Endothelial cell of umbilical vein (primary cell): ENCODE measurements around the gene DLL3. TPM values are rescaled to one million over a fixed set of nuclear protein-coding genes. Genes with fewer than 3 reads are reported as not detected.

Experiments
- BruUV-seq: library from RNA; stranded (reverse); fragments of 400-500 nt; replicated peaks from 2 replicates; lab custom pipeline; 2021; lab: Mats Ljungman, UMichigan
- CTCF ChIA-PET: fragments of 300-600, 350-600 bp; sonication (Branson Sonifier 250); formaldehyde crosslinking; loops from one replicate; lab custom pipeline; 2021; ENCODE audit warnings: antibody characterized with exemption, inconsistent platforms; lab: Charles Lee
- POLR2A ChIA-PET: fragments of 300-600, 350-600 bp; sonication (Branson Sonifier 250); formaldehyde crosslinking; loops from one replicate; lab custom pipeline; 2021; ENCODE audit warnings: antibody characterized with exemption, inconsistent platforms; lab: Charles Lee
- DNase-seq: peaks from one replicate; pipeline ENCODE4 v3.0.0-alpha.2; 2011; ENCODE audit warnings: low read depth, low spot score
- FAIRE-seq: peaks from 2 replicates; lab custom pipeline; 2011; peaks lifted over from hg19 to GRCh38; lab: Jason Lieb, UNC
- H2AFZ ChIP-seq: 2 replicates; pipeline ENCODE4 v1.6.0; 2012; ENCODE audit warnings: low read depth, low read length, control low read depth, inconsistent platforms
- H3K27ac ChIP-seq: 2 replicates; pipeline ENCODE4 v1.5.1; 2011; ENCODE audit warnings: low read depth, mild to moderate bottlenecking, control low read depth, low read length, moderate library complexity; ENCODE audit not compliant: insufficient read depth
- H3K27me3 ChIP-seq, 2 experiments: 2 replicates each; pipeline versions ENCODE4 v1.6.0 to v1.6.1; 2011; ENCODE audit warnings: low read length in 2 of 2, mixed read lengths in 1 of 2; ENCODE audit not compliant: control insufficient read depth in 2 of 2, insufficient read depth in 2 of 2
- H3K36me3 ChIP-seq, 2 experiments: 2 replicates in 1 of 2; 3 replicates in 1 of 2; pipeline ENCODE4 v1.5.1; 2011; ENCODE audit warnings: low read length in 2 of 2, mild to moderate bottlenecking in 1 of 2, moderate library complexity in 1 of 2; ENCODE audit not compliant: control insufficient read depth in 2 of 2, insufficient read depth in 2 of 2; ENCODE audit errors: extremely low read depth in 1 of 2
- H3K4me1 ChIP-seq: 3 replicates; pipeline ENCODE4 v1.5.1; 2011; ENCODE audit warnings: mild to moderate bottlenecking, low read length; ENCODE audit not compliant: control insufficient read depth, insufficient read depth; ENCODE audit errors: extremely low read depth
- H3K4me2 ChIP-seq: 2 replicates; pipeline ENCODE4 v1.6.1; 2011; ENCODE audit warnings: low read length, control low read depth, mixed read lengths; ENCODE audit not compliant: insufficient read depth
- H3K4me3 ChIP-seq, 3 experiments: fragments of 200-600 bp in 1 of 3; sonication (generic), shearing (Covaris generic) in 1 of 3; replicated peaks in 1 of 3; 2 replicates each; pipeline ENCODE4 v1.5.1; 2011 to 2016; ENCODE audit warnings: control low read depth in 3 of 3, low read length in 3 of 3, mild to moderate bottlenecking in 2 of 3, inconsistent platforms in 1 of 3, low read depth in 1 of 3, moderate library complexity in 1 of 3; ENCODE audit not compliant: insufficient read depth in 1 of 3
- H3K79me2 ChIP-seq: 2 replicates; pipeline ENCODE4 v1.6.0; 2012; ENCODE audit warnings: low read length, inconsistent platforms; ENCODE audit not compliant: control insufficient read depth, insufficient read depth
- H3K9ac ChIP-seq: replicated peaks from 2 replicates; pipeline ENCODE3; 2011; ENCODE audit warnings: low read length, control low read depth; ENCODE audit not compliant: insufficient read depth; ENCODE audit errors: extremely low read depth
- H3K9me1 ChIP-seq: replicated peaks from 3 replicates; pipeline ENCODE4 v1.6.0; 2011; ENCODE audit warnings: mild to moderate bottlenecking, low read length; ENCODE audit not compliant: control insufficient read depth, insufficient read depth; ENCODE audit errors: extremely low read depth
- H3K9me3 ChIP-seq: replicated peaks from 2 replicates; pipeline ENCODE4 v1.5.1; 2012; ENCODE audit warnings: low read length, inconsistent platforms; ENCODE audit not compliant: control insufficient read depth, insufficient read depth
- H4K20me1 ChIP-seq: replicated peaks from 2 replicates; pipeline ENCODE3; 2011; ENCODE audit warnings: mild to moderate bottlenecking, low read length; ENCODE audit not compliant: control insufficient read depth, insufficient read depth; ENCODE audit errors: extremely low read depth
- CTCF ChIP-seq, 2 donors: IDR thresholded peaks; 1 replicate in 1 of 2; 2 replicates in 1 of 2; pipeline ENCODE4 v1.5.1; 2011; ENCODE audit warnings: low read length in 2 of 2, mild to moderate bottlenecking in 2 of 2, moderate library complexity in 2 of 2, control low read depth in 1 of 2, inconsistent platforms in 1 of 2, low read depth in 1 of 2; ENCODE audit not compliant: insufficient read depth in 1 of 2; ENCODE audit errors: extremely low read depth in 1 of 2
- EZH2 ChIP-seq: IDR thresholded peaks from 2 replicates; pipeline ENCODE4 v1.6.1; 2012; ENCODE audit warnings: borderline replicate concordance, low read depth, mild to moderate bottlenecking, moderate library complexity, low read length, inconsistent platforms; ENCODE audit not compliant: severe bottlenecking
- FOS ChIP-seq: IDR thresholded peaks from 2 replicates; pipeline ENCODE4 v1.6.1; 2011; ENCODE audit warnings: mild to moderate bottlenecking, low read length, moderate library complexity, borderline replicate concordance; ENCODE audit not compliant: insufficient read depth
- GATA2 ChIP-seq: IDR thresholded peaks from 2 replicates; pipeline ENCODE4 v1.7.0; 2011; ENCODE audit warnings: low read depth, mild to moderate bottlenecking, moderate library complexity, mixed read lengths, low read length; ENCODE audit not compliant: insufficient read length, insufficient read depth
- JUN ChIP-seq: IDR thresholded peaks from 2 replicates; pipeline ENCODE4 v1.6.1; 2011; ENCODE audit warnings: borderline replicate concordance, low read depth; ENCODE audit not compliant: insufficient read length, insufficient read depth
- MAX ChIP-seq: IDR thresholded peaks from 2 replicates; pipeline ENCODE4 v1.6.1; 2011; ENCODE audit not compliant: insufficient read depth, insufficient read length
- MYC ChIP-seq: IDR thresholded peaks from one replicate; pipeline ENCODE4 v1.6.1; 2011; ENCODE audit warnings: mild to moderate bottlenecking, low read depth, low read length
- POLR2A ChIP-seq: IDR thresholded peaks from 2 replicates; pipeline ENCODE4 v1.6.1; 2012; ENCODE audit warnings: low read depth, mild to moderate bottlenecking, control low read depth, low read length
- POLR2AphosphoS5 ChIP-seq: IDR thresholded peaks from 2 replicates; pipeline ENCODE4 v1.6.1; 2012; ENCODE audit warnings: low read depth, mild to moderate bottlenecking, control low read depth, low read length, moderate library complexity; ENCODE audit not compliant: insufficient read depth
- dilution Hi-C: fragments of 300-500 bp; cut with MboI; formaldehyde crosslinking; loops from one replicate; pipeline ENCODE4 v1.15.0; 2019; ENCODE audit warnings: low sequenced_read_pairs; ENCODE audit not compliant: extremely low pct_ligation_motif_present
- intact Hi-C: fragments of 100-400 bp; cut with micrococcal nuclease; formaldehyde crosslinking; loops from one replicate; pipeline ENCODE4 v1.10.0; 2022
- polyA plus RNA-seq, 4 experiments: library from polyadenylated mRNA; depleted of rRNA in 3 of 4; stranded (reverse) in 3 of 4; unstranded in 1 of 4; fragments of >200 nt; gene quantifications; 2 replicates each; pipeline versions ENCODE4 v1.2.1 to v1.2.3, GENCODE V29; 2011 to 2012; ENCODE audit warnings: missing spikeins in 1 of 4
- total RNA-seq: library from RNA; stranded (reverse); gene quantifications from 2 replicates; pipeline ENCODE4 v1.2.3, GENCODE V29; 2021

The DLL3 gene
- total and polyA plus RNA-seq, 2 donors (not counting 3 experiments of a cell fraction or from before 2014, with no cell fraction given) = 0.40 to 0.73 TPM

GRCh38 chr19:39546599-39546998 is 47.9 kb downstream of the DLL3 start:
- Histone ChIP-seq H3K27ac (no peak overlapping the region), H3K9me3 (no peaks in the 10 kb centered on the region), H3K79me2 (no peaks in the 10 kb centered on the region), H3K27me3 (peaks cover 8 to 11% of the 10 kb centered on the region in 2 experiments), H3K4me2 (no peak overlapping the region), H3K9me1 (no peaks in the 10 kb centered on the region), H3K9ac (no peak overlapping the region), H3K4me1 (peaks cover 9% of the 10 kb centered on the region), H3K36me3 (no peaks in the 10 kb centered on the region), H3K4me3 (no peak overlapping the region), H2AFZ (no peak overlapping the region), H4K20me1 (no peaks in the 10 kb centered on the region)
- dilution Hi-C loops (no loop called here), intact Hi-C loops (no loop called here)
- ChIA-PET CTCF (no interaction called here), POLR2A (no interaction called here)
- TF ChIP-seq GATA2 = no peak
- TF ChIP-seq POLR2AphosphoS5 = no peak
- no peak for TF ChIP-seq FOS
- no peak for TF ChIP-seq CTCF (IDR thresholded peaks at IDR 0.05; ENCODE audit: extremely low read depth in 1 of 2, insufficient read depth in 1 of 2, low read depth in 1 of 2, low read length in 2 of 2)
- no peak for TF ChIP-seq MAX
- TF ChIP-seq EZH2 = no peak
- TF ChIP-seq MYC = no peak
- TF ChIP-seq JUN = no peak
- TF ChIP-seq POLR2A = no peak
- FAIRE-seq (no peak), DNase-seq (no peak)
- BruUV-seq = no TSS peak
